Measurements from ENCODE around the gene OBSL1. TPM values are rescaled to one million over a fixed set of nuclear protein-coding genes. Genes with fewer than 3 reads are reported as not detected.

OBSL1 gene
- total and polyA plus RNA-seq, 3 donors from 2014 or later = 312 to 507 (median 462) TPM

DNA sequence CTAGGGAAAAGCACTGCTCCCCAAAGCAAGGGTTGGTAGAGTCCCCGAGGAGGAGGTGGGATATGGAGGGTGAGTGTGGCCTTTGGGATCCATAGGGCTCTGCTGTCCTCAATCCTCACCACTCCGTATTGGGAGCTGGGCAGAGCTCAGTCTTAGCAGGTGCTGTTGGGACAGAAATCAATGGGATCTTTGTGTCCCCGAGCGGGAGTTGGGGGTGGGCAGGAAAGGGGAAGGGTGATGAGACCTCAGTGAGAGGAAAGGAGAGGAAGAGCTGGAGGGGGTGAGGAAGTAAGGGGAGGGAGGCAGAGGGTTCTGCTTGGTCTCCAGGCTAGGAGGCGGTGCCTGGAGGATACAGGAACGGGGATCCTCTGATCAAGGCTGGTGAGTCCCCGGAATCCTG, 54.5 kb downstream of the OBSL1 start:
- intact Hi-C loops (cut with DNase I; ENCODE audit: low total_unique reads) = no loop called here
- Histone ChIP-seq H3K4me3 (no peak overlapping the region), H3K9me3 (no peaks in the 10 kb centered on the region), H3K27me3 (no peaks in the 10 kb centered on the region), H3K27ac (no peak overlapping the region), H3K36me3 (ENCODE audit: low read depth, missing control alignments) (no peaks in the 10 kb centered on the region), H3K4me1 (no peaks in the 10 kb centered on the region)
- no peak for DNase-seq
- TF ChIP-seq POLR2A (IDR thresholded peaks at IDR 0.05) = no peak
- TF ChIP-seq, protein P1, sequence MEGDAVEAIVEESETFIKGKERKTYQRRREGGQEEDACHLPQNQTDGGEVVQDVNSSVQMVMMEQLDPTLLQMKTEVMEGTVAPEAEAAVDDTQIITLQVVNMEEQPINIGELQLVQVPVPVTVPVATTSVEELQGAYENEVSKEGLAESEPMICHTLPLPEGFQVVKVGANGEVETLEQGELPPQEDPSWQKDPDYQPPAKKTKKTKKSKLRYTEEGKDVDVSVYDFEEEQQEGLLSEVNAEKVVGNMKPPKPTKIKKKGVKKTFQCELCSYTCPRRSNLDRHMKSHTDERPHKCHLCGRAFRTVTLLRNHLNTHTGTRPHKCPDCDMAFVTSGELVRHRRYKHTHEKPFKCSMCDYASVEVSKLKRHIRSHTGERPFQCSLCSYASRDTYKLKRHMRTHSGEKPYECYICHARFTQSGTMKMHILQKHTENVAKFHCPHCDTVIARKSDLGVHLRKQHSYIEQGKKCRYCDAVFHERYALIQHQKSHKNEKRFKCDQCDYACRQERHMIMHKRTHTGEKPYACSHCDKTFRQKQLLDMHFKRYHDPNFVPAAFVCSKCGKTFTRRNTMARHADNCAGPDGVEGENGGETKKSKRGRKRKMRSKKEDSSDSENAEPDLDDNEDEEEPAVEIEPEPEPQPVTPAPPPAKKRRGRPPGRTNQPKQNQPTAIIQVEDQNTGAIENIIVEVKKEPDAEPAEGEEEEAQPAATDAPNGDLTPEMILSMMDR (IDR thresholded peaks at IDR 0.05) = no peak
- WGBS, 2 donors = 65 to 77% methylated on average over 7 of the region's 7 CpGs

- no peaks in the 10 kb centered on the region for H3K9me3 ChIP-seq
- WGBS, 2 donors = 81 to 88% methylated on average over 15 to 17 of the region's 17 CpGs
- no peak for TF ChIP-seq POLR2A (IDR thresholded peaks at IDR 0.05)
- TF ChIP-seq, protein P1 (IDR thresholded peaks at IDR 0.05) = no peak
- intact Hi-C loops (cut with DNase I; ENCODE audit: low total_unique reads) = no loop called here
- H3K4me1 ChIP-seq = no peaks in the 10 kb centered on the region
- no peak overlapping the region for H3K27ac ChIP-seq
- DNase-seq = no peak
- no peak overlapping the region for H3K4me3 ChIP-seq
- no peaks in the 10 kb centered on the region for H3K27me3 ChIP-seq
- no peaks in the 10 kb centered on the region for H3K36me3 ChIP-seq (ENCODE audit: low read depth, missing control alignments)
Measured at GRCh38 chr2:219515874-219516629, 55.3 kb downstream of the OBSL1 start.

GRCh38 chr2:219514836-219515235, 56.5 kb downstream of the OBSL1 start:
- no peak for DNase-seq
- intact Hi-C loops (cut with DNase I; ENCODE audit: low total_unique reads) = no loop called here
- Histone ChIP-seq H3K36me3 (ENCODE audit: low read depth, missing control alignments) (no peaks in the 10 kb centered on the region), H3K27ac (no peak overlapping the region), H3K9me3 (no peaks in the 10 kb centered on the region), H3K4me3 (no peak overlapping the region), H3K4me1 (peaks cover 8% of the 10 kb centered on the region), H3K27me3 (no peaks in the 10 kb centered on the region)
- WGBS, 2 donors = 91% methylated on average over 8 to 21 of the region's 21 CpGs
- TF ChIP-seq, protein P1 (IDR thresholded peaks at IDR 0.05) = no peak
- no peak for TF ChIP-seq POLR2A (IDR thresholded peaks at IDR 0.05)

- intact Hi-C loops (cut with DNase I; ENCODE audit: low total_unique reads) = no loop called here
Measured at GRCh38 chr2:219514196-219514761, 57.1 kb downstream of the OBSL1 start, which contains the start of gene ASIC4. Gene ASIC4 (plus strand): TSS chr2:219514482. CDS start chr2:219514725, 243 bp downstream.

More at GRCh38 chr2:219514196-219514761, 57.1 kb downstream of the OBSL1 start, which contains the start of gene ASIC4:
- no peak for DNase-seq
- H3K36me3 ChIP-seq (ENCODE audit: low read depth, missing control alignments) = no peaks in the 10 kb centered on the region
- no peaks in the 10 kb centered on the region for H3K9me3 ChIP-seq
- H3K4me3 ChIP-seq = no peak within 1 kb of the TSS
- H3K27ac ChIP-seq = no peak within 1 kb of the TSS
- WGBS, 2 donors = 33 to 47% methylated on average over 8 to 31 of the region's 31 CpGs
- no peaks in the 10 kb centered on the region for H3K27me3 ChIP-seq
- TF ChIP-seq, protein P1 (IDR thresholded peaks at IDR 0.05) = no peak
- TF ChIP-seq POLR2A (IDR thresholded peaks at IDR 0.05) = no peak
- H3K4me1 ChIP-seq = peaks cover 12% of the 10 kb centered on the region

All from testis (tissue), 3 donors.